ENCODE measurements around the gene ANKRD49. TPM values are rescaled to one million over a fixed set of nuclear protein-coding genes. Genes with fewer than 3 reads are reported as not detected.

Gene ANKRD49
- total and polyA plus RNA-seq, 11 donors, result 3.5 to 10.5 (median 5.7) TPM

- Histone ChIP-seq H3K27ac (no peak overlapping the region), H3K9me3 (peaks cover 0 to 7% (median 0%) of the 10 kb centered on the region in 12 donors), H3K4me3 (no peak overlapping the region), H3K4me1 (no peaks in the 10 kb centered on the region), H3K27me3 (no peaks in the 10 kb centered on the region), H3K36me3 (peaks cover 0 to 54% (median 40%) of the 10 kb centered on the region in 9 donors)
- no peak for DNase-seq
- intact Hi-C loops (cut with DNase I), result no loop called here
- no peak for TF ChIP-seq CTCF (IDR thresholded peaks at IDR 0.05)
- no peak for TF ChIP-seq POLR2A (IDR thresholded peaks at IDR 0.05)
- WGBS, 4 donors, result 90 to 96% (median 93%) methylated on average over 1 of the region's 1 CpG
- no peak for ATAC-seq
Observed at GRCh38 chr11:94449029-94449428, 44.8 kb upstream of the ANKRD49 start.

- H3K9me3 ChIP-seq, result peaks cover 0 to 7% (median 0%) of the 10 kb centered on the region in 12 donors
- DNase-seq (no peak), ATAC-seq (no peak)
- TF ChIP-seq POLR2A (IDR thresholded peaks at IDR 0.05), result no peak
- no peak for TF ChIP-seq CTCF (IDR thresholded peaks at IDR 0.05)
- intact Hi-C loops (cut with DNase I), result no loop called here
- no peak overlapping the region for H3K4me3 ChIP-seq
- WGBS, 4 donors, result 86 to 89% (median 88%) methylated on average over 2 of the region's 2 CpGs
- no peaks in the 10 kb centered on the region for H3K4me1 ChIP-seq
- no peaks in the 10 kb centered on the region for H3K27me3 ChIP-seq
- H3K27ac ChIP-seq, result no peak overlapping the region
- H3K36me3 ChIP-seq, result peaks cover 0 to 50% (median 36%) of the 10 kb centered on the region in 9 donors
Observed at GRCh38 chr11:94449437-94449836, 44.3 kb upstream of the ANKRD49 start.

GRCh38 chr11:94450048-94450447 is 43.7 kb upstream of the ANKRD49 start:
- Histone ChIP-seq H3K27ac (no peak overlapping the region), H3K27me3 (no peaks in the 10 kb centered on the region), H3K4me3 (no peak overlapping the region), H3K4me1 (no peaks in the 10 kb centered on the region), H3K9me3 (peaks cover 0 to 7% (median 0%) of the 10 kb centered on the region in 12 donors), H3K36me3 (peaks cover 0 to 48% (median 35%) of the 10 kb centered on the region in 9 donors)
- intact Hi-C loops (cut with DNase I), result no loop called here
- TF ChIP-seq POLR2A (IDR thresholded peaks at IDR 0.05) (no peak), CTCF (IDR thresholded peaks at IDR 0.05) (no peak)
- ATAC-seq, result no peak
- no peak for DNase-seq
- WGBS, 4 donors, result 64 to 69% (median 64%) methylated on average over 3 of the region's 3 CpGs

GRCh38 chr11:94452988-94453387 is 40.8 kb upstream of the ANKRD49 start:
- intact Hi-C loops (cut with DNase I), result no loop called here
- ATAC-seq, result no peak
- DNase-seq, result no peak
- Histone ChIP-seq H3K9me3 (peaks cover 0 to 7% (median 0%) of the 10 kb centered on the region in 12 donors), H3K27ac (no peak overlapping the region), H3K27me3 (no peaks in the 10 kb centered on the region), H3K4me3 (no peak overlapping the region), H3K36me3 (peaks cover 0 to 43% (median 29%) of the 10 kb centered on the region in 9 donors), H3K4me1 (no peaks in the 10 kb centered on the region)
- 92 to 98% (median 96%) methylated on average over 2 of the region's 2 CpGs for WGBS, 4 donors
- TF ChIP-seq CTCF (IDR thresholded peaks at IDR 0.05) (no peak), POLR2A (IDR thresholded peaks at IDR 0.05) (no peak)

Measured in heart left ventricle (tissue), 16 donors.